GM23338 (cell line): ENCODE results near the gene FZD4. TPM values are rescaled to one million over a fixed set of nuclear protein-coding genes. Genes with fewer than 3 reads are reported as not detected.

ENCODE experiments used
- ATAC-seq: fragments of 200-7000 bp; cut with Tn5 transposase; 3 replicates; pipeline ENCODE4 v1.9.1; 2020
- DNase-seq: peaks from one replicate; pipeline ENCODE4 v3.0.0-alpha.2; 2015; ENCODE audit warnings: low spot score
- H2AFZ ChIP-seq: fragments of 200-600 bp; sonication (generic); 2 replicates; pipeline ENCODE4 v1.8.0; 2016; ENCODE audit warnings: antibody characterized with exemption, mild to moderate bottlenecking, moderate library complexity
- H3F3A ChIP-seq: fragments of 200-600 bp; sonication (generic); replicated peaks from 2 replicates; pipeline ENCODE4 v1.8.0; 2017; ENCODE audit warnings: antibody characterized with exemption, mixed run types, low read depth
- H3K27ac ChIP-seq: fragments of 200-600 bp; sonication (generic); 2 replicates; pipeline ENCODE4 v1.6.1; 2016; ENCODE audit warnings: low read depth
- H3K27me3 ChIP-seq: fragments of 200-600 bp; sonication (generic); 2 replicates; pipeline ENCODE4 v1.8.0; 2016; ENCODE audit warnings: mild to moderate bottlenecking, mixed run types, moderate library complexity; ENCODE audit not compliant: insufficient read depth
- H3K36me3 ChIP-seq: fragments of 200-600 bp; sonication (generic); 2 replicates; pipeline ENCODE4 v1.8.0; 2016; ENCODE audit warnings: mild to moderate bottlenecking; ENCODE audit not compliant: insufficient read depth
- H3K4me1 ChIP-seq: fragments of 200-600 bp; sonication (generic); 2 replicates; pipeline ENCODE4 v1.8.0; 2016; ENCODE audit warnings: mild to moderate bottlenecking, moderate library complexity; ENCODE audit not compliant: insufficient read depth
- H3K4me2 ChIP-seq: fragments of 200-600 bp; sonication (generic); 2 replicates; pipeline ENCODE4 v1.7.1; 2017; ENCODE audit warnings: mixed run types
- H3K4me3 ChIP-seq: fragments of 200-600 bp; sonication (generic); 2 replicates; pipeline ENCODE4 v1.6.1; 2016; ENCODE audit warnings: mixed run types
- H3K79me2 ChIP-seq: fragments of 200-600 bp; sonication (generic); replicated peaks from 2 replicates; pipeline ENCODE4 v1.8.0; 2017; ENCODE audit warnings: mild to moderate bottlenecking; ENCODE audit not compliant: insufficient read depth
- H3K9me2 ChIP-seq: fragments of 200-600 bp; sonication (generic); 2 replicates; pipeline ENCODE4 v1.8.0; 2017; ENCODE audit not compliant: insufficient read depth
- H4K20me1 ChIP-seq: fragments of 200-600 bp; sonication (generic); replicated peaks from 2 replicates; pipeline ENCODE4 v1.8.0; 2017; ENCODE audit warnings: mild to moderate bottlenecking; ENCODE audit not compliant: insufficient read depth
- H3K27ac Mint-ChIP-seq: 2 replicates; pipeline ENCODE4 v1.8.0; 2020; ENCODE audit warnings: inconsistent platforms, mild to moderate bottlenecking, moderate library complexity, mixed read lengths
- H3K27me3 Mint-ChIP-seq: 3 replicates; pipeline ENCODE4 v1.8.0; 2022; ENCODE audit warnings: low read depth, mild to moderate bottlenecking, moderate library complexity, mixed read lengths, inconsistent platforms; ENCODE audit not compliant: insufficient read depth, poor library complexity
- H3K36me3 Mint-ChIP-seq: 3 replicates; pipeline ENCODE4 v1.8.0; 2021; ENCODE audit warnings: low read depth, mild to moderate bottlenecking, inconsistent platforms, moderate library complexity, mixed read lengths
- H3K4me1 Mint-ChIP-seq: 3 replicates; pipeline ENCODE4 v1.8.0; 2020; ENCODE audit warnings: mild to moderate bottlenecking, inconsistent platforms, mixed read lengths
- H3K4me3 Mint-ChIP-seq: 3 replicates; pipeline ENCODE4 v1.8.0; 2021; ENCODE audit warnings: moderate library complexity, mild to moderate bottlenecking, inconsistent platforms, mixed read lengths
- H3K9me3 Mint-ChIP-seq: 3 replicates; pipeline ENCODE4 v1.8.0; 2020; ENCODE audit warnings: moderate library complexity, mild to moderate bottlenecking, inconsistent platforms, mixed read lengths
- CREB1 ChIP-seq: fragments of 250-450 bp; sonication (Bioruptor Pico); IDR thresholded peaks from 2 replicates; pipeline ENCODE4 v1.5.0; 2020; ENCODE audit warnings: low read depth, mild to moderate bottlenecking, moderate library complexity
- CTCF ChIP-seq, 2 experiments: fragments of 200-600 bp in 1 of 2; sonication (generic) in 1 of 2; conservative IDR thresholded peaks; 2 replicates each; pipeline versions ENCODE4 v1.5.1 to v1.6.1; 2016 to 2017; ENCODE audit warnings: antibody characterized with exemption in 2 of 2, low read depth in 2 of 2, mild to moderate bottlenecking in 2 of 2, moderate library complexity in 1 of 2
- EZH2phosphoT487 ChIP-seq: fragments of 200-600 bp; sonication (generic); IDR thresholded peaks from one replicate; pipeline ENCODE4 v1.8.1; 2018; ENCODE audit warnings: antibody characterized with exemption; ENCODE audit not compliant: unreplicated experiment
- NANOG ChIP-seq: IDR thresholded peaks from 2 replicates; pipeline ENCODE4 v1.6.1; 2016; ENCODE audit warnings: antibody characterized with exemption, borderline replicate concordance
- POLR2AphosphoS5 ChIP-seq: IDR thresholded peaks from 2 replicates; pipeline ENCODE4 v1.6.1; 2016; ENCODE audit warnings: antibody characterized with exemption, low read depth
- ZNF331 ChIP-seq: fragments of 250-450 bp; sonication (Bioruptor Pico); IDR thresholded peaks from 2 replicates; pipeline ENCODE4 v1.5.0; 2020; ENCODE audit warnings: low read depth, mild to moderate bottlenecking, moderate library complexity
- polyA plus RNA-seq: library from polyadenylated mRNA; unstranded; fragments of >200 nt; fragmentation: Nextera tagmentation; extraction: Ambion mirVana; gene quantifications from 2 replicates; pipeline ENCODE4 v1.2.1, GENCODE V29; 2016
- total RNA-seq: library from RNA; depleted of rRNA; stranded (reverse); fragments of >200 nt; shearing (Covaris generic); gene quantifications from 2 replicates; pipeline ENCODE4 v1.2.3, GENCODE V29; 2014
- TF ChIP-seq, protein P1 (sequence below): IDR thresholded peaks from one replicate; pipeline ENCODE4 v1.6.1; 2018; ENCODE audit warnings: antibody characterized with exemption; ENCODE audit not compliant: unreplicated experiment
- TF ChIP-seq, protein P2 (sequence below): fragments of 250-450 bp; sonication (Bioruptor Pico); IDR thresholded peaks from 2 replicates; pipeline ENCODE4 v1.5.0; 2020; ENCODE audit warnings: mild to moderate bottlenecking, moderate library complexity

FZD4 gene
- total and polyA plus RNA-seq, 2 experiments from 2014 or later, result 1.4 to 8.9 TPM

DNA sequence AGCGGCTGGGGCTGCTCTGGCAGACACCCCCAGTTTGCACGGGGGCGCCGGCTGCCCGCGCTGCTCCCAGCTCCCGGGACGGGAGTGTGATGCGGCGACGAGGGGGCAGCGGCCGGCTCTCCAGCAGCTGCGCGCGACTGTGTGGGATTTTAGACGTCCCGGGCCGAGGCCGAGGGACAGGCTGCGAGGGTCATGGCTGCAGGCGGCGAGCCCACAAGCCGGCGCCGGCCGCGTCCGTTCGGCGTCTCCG is 159 bp downstream of the FZD4 start:
- Mint-ChIP-seq H3K9me3 (peaks cover 10% of the 10 kb centered on the region), H3K27me3 (peaks cover 26% of the 10 kb centered on the region), H3K36me3 (peaks cover 23% of the 10 kb centered on the region), H3K4me1 (peaks cover 41% of the 10 kb centered on the region), H3K27ac (no peak overlapping the region), H3K4me3 (peak overlapping the region; percentile 43; the same call in 2 of the 3 replicates)
- H3K79me2 ChIP-seq, result peaks cover 4% of the 10 kb centered on the region; the same call in 1 of the 2 replicates
- H4K20me1 ChIP-seq, result no peaks in the 10 kb centered on the region
- H3K4me2 ChIP-seq, result peak overlapping the region; percentile 83
- H3F3A ChIP-seq, result 0 out of 2 replicates have a peak, but pooled peaks cover 6% of the 10 kb centered on the region
- no peak overlapping the region for H3K27ac ChIP-seq
- no peak for DNase-seq
- peaks cover 21% of the 10 kb centered on the region; the same call in 1 of the 2 replicates for H3K4me1 ChIP-seq
- H2AFZ ChIP-seq, result peak overlapping the region; percentile 74; the same call in 1 of the 2 replicates
- H3K9me2 ChIP-seq, result 0 out of 2 replicates have a peak, but pooled peaks cover 3% of the 10 kb centered on the region
- no peak for TF ChIP-seq ZNF331
- TF ChIP-seq POLR2AphosphoS5, result 0 out of 2 replicates have a peak, but pooled peaks have one; percentile 70
- H3K4me3 ChIP-seq, result peak overlapping the region; percentile 62
- no peak for ATAC-seq
- H3K36me3 ChIP-seq, result no peaks in the 10 kb centered on the region
- H3K27me3 ChIP-seq, result peaks cover 18% of the 10 kb centered on the region

DNA sequence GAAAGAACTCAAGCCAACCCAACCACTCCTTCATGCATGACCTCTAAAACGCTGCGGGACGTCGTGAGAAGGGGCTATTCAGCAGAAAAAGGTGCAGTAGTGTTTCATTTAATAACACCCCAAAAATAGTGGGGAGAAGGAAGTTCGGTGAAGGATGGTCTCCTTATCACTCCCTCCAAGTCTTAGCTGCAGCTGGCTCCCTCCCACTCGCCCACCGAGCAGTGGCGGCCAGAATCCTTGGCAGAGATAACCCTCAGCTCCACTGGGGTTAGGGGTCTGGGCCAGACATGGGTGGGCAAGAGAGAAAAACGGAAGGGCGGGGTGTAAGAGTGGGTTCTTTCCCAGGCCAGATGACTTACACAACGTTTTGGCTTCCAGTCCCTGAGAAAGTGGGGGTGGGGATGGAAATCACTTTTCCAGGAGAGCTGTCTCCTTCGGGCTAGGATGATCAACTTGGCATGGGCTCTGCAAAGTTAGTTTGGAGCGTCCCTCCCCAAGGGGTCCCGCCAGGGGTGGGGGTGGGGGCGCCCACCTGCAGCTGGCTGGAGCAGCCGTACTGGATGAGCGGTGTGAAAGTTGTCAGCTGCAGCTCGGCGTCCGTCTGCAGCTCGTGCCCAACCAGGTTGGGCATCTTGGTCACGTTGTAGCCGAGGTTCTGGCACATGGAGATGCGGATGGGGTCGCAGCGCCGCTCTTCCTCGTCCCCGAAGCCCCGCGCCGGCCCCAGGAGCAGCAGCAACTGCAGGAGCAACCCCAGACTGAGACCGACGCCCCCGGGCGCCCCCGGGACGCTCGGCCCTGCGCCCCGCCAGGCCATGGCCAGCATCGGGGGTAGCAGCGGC is 705 bp downstream of the FZD4 start:
- ATAC-seq (peak; percentile 20), DNase-seq (peak; percentile 76)
- H3K27ac Mint-ChIP-seq, result no peak overlapping the region
- H3K4me3 ChIP-seq, result peak overlapping the region; percentile 62
- peaks cover 18% of the 10 kb centered on the region for H3K27me3 ChIP-seq
- 0 out of 2 replicates have a peak, but pooled peaks cover 6% of the 10 kb centered on the region for H3F3A ChIP-seq
- H3K79me2 ChIP-seq, result peaks cover 4% of the 10 kb centered on the region; the same call in 1 of the 2 replicates
- peaks cover 23% of the 10 kb centered on the region for H3K36me3 Mint-ChIP-seq
- H2AFZ ChIP-seq, result peak overlapping the region; percentile 74; the same call in 1 of the 2 replicates
- H3K9me3 Mint-ChIP-seq, result peaks cover 10% of the 10 kb centered on the region
- H3K4me1 Mint-ChIP-seq, result peaks cover 41% of the 10 kb centered on the region
- peak overlapping the region; percentile 83 for H3K4me2 ChIP-seq
- H3K9me2 ChIP-seq, result 0 out of 2 replicates have a peak, but pooled peaks cover 3% of the 10 kb centered on the region
- H4K20me1 ChIP-seq, result no peaks in the 10 kb centered on the region
- peaks cover 21% of the 10 kb centered on the region; the same call in 1 of the 2 replicates for H3K4me1 ChIP-seq
- peaks cover 26% of the 10 kb centered on the region for H3K27me3 Mint-ChIP-seq
- peak overlapping the region; percentile 66 for H3K4me3 Mint-ChIP-seq
- no peak overlapping the region for H3K27ac ChIP-seq
- H3K36me3 ChIP-seq, result no peaks in the 10 kb centered on the region; the same call in 1 of the 2 replicates
- TF ChIP-seq ZNF331 (no peak), CREB1 (CRISPR knock-in tag) (no peak), CTCF (conservative IDR thresholded peaks at IDR 0.05; ENCODE audit: low read depth in 2 of 2) (no peak), POLR2AphosphoS5 (no peak), EZH2phosphoT487 (no peak), NANOG (no peak)
- TF ChIP-seq, protein P1, sequence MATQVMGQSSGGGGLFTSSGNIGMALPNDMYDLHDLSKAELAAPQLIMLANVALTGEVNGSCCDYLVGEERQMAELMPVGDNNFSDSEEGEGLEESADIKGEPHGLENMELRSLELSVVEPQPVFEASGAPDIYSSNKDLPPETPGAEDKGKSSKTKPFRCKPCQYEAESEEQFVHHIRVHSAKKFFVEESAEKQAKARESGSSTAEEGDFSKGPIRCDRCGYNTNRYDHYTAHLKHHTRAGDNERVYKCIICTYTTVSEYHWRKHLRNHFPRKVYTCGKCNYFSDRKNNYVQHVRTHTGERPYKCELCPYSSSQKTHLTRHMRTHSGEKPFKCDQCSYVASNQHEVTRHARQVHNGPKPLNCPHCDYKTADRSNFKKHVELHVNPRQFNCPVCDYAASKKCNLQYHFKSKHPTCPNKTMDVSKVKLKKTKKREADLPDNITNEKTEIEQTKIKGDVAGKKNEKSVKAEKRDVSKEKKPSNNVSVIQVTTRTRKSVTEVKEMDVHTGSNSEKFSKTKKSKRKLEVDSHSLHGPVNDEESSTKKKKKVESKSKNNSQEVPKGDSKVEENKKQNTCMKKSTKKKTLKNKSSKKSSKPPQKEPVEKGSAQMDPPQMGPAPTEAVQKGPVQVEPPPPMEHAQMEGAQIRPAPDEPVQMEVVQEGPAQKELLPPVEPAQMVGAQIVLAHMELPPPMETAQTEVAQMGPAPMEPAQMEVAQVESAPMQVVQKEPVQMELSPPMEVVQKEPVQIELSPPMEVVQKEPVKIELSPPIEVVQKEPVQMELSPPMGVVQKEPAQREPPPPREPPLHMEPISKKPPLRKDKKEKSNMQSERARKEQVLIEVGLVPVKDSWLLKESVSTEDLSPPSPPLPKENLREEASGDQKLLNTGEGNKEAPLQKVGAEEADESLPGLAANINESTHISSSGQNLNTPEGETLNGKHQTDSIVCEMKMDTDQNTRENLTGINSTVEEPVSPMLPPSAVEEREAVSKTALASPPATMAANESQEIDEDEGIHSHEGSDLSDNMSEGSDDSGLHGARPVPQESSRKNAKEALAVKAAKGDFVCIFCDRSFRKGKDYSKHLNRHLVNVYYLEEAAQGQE, result no peak
- TF ChIP-seq, protein P2, sequence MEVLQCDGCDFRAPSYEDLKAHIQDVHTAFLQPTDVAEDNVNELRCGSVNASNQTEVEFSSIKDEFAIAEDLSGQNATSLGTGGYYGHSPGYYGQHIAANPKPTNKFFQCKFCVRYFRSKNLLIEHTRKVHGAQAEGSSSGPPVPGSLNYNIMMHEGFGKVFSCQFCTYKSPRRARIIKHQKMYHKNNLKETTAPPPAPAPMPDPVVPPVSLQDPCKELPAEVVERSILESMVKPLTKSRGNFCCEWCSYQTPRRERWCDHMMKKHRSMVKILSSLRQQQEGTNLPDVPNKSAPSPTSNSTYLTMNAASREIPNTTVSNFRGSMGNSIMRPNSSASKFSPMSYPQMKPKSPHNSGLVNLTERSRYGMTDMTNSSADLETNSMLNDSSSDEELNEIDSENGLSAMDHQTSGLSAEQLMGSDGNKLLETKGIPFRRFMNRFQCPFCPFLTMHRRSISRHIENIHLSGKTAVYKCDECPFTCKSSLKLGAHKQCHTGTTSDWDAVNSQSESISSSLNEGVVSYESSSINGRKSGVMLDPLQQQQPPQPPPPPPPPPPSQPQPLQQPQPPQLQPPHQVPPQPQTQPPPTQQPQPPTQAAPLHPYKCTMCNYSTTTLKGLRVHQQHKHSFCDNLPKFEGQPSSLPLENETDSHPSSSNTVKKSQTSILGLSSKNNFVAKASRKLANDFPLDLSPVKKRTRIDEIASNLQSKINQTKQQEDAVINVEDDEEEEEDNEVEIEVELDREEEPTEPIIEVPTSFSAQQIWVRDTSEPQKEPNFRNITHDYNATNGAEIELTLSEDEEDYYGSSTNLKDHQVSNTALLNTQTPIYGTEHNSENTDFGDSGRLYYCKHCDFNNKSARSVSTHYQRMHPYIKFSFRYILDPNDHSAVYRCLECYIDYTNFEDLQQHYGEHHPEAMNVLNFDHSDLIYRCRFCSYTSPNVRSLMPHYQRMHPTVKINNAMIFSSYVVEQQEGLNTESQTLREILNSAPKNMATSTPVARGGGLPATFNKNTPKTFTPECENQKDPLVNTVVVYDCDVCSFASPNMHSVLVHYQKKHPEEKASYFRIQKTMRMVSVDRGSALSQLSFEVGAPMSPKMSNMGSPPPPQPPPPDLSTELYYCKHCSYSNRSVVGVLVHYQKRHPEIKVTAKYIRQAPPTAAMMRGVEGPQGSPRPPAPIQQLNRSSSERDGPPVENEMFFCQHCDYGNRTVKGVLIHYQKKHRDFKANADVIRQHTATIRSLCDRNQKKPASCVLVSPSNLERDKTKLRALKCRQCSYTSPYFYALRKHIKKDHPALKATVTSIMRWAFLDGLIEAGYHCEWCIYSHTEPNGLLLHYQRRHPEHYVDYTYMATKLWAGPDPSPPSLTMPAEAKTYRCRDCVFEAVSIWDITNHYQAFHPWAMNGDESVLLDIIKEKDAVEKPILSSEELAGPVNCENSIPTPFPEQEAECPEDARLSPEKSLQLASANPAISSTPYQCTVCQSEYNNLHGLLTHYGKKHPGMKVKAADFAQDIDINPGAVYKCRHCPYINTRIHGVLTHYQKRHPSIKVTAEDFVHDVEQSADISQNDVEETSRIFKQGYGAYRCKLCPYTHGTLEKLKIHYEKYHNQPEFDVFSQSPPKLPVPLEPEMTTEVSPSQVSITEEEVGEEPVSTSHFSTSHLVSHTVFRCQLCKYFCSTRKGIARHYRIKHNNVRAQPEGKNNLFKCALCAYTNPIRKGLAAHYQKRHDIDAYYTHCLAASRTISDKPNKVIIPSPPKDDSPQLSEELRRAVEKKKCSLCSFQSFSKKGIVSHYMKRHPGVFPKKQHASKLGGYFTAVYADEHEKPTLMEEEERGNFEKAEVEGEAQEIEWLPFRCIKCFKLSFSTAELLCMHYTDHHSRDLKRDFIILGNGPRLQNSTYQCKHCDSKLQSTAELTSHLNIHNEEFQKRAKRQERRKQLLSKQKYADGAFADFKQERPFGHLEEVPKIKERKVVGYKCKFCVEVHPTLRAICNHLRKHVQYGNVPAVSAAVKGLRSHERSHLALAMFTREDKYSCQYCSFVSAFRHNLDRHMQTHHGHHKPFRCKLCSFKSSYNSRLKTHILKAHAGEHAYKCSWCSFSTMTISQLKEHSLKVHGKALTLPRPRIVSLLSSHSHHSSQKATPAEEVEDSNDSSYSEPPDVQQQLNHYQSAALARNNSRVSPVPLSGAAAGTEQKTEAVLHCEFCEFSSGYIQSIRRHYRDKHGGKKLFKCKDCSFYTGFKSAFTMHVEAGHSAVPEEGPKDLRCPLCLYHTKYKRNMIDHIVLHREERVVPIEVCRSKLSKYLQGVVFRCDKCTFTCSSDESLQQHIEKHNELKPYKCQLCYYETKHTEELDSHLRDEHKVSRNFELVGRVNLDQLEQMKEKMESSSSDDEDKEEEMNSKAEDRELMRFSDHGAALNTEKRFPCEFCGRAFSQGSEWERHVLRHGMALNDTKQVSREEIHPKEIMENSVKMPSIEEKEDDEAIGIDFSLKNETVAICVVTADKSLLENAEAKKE (CRISPR knock-in tag), result no peak
